RWPE1 (cell line): Measurements from ENCODE around the gene TMEFF1.

Experiments
- CTCF ChIA-PET: fragments of 350-600 bp; sonication (Branson Sonifier 250); formaldehyde crosslinking; extraction: SDS; loops from one replicate; lab custom pipeline; 2021; lab: Yijun Ruan, JAX
- POLR2A ChIA-PET: fragments of 400-600 bp; formaldehyde crosslinking; extraction: SDS; loops from one replicate; lab custom pipeline; 2020; ENCODE audit warnings: antibody characterized with exemption; ENCODE audit not compliant: low non-redundant PET; lab: Yijun Ruan, JAX
- DNase-seq: peaks from one replicate; pipeline ENCODE4 v3.0.0; 2012; ENCODE audit warnings: low spot score
- H3K27ac ChIP-seq: fragments of 450-650 bp; 2 replicates; pipeline ENCODE4 v1.5.1; 2017
- CTCF ChIP-seq: fragments of 450-650 bp; conservative IDR thresholded peaks from 2 replicates; pipeline ENCODE4 v1.5.1; 2017; ENCODE audit warnings: low read depth, mild to moderate bottlenecking

The TMEFF1 gene

GRCh38 chr9:100477241-100477640 lies 4.3 kb downstream of the TMEFF1 start:
- TF ChIP-seq CTCF: no peak
- ChIA-PET CTCF (no interaction called here), POLR2A (no interaction called here)
- DNase-seq: no peak
- H3K27ac ChIP-seq: no peak overlapping the region

- ChIA-PET POLR2A (no interaction called here), CTCF (no interaction called here)
- no peak overlapping the region for H3K27ac ChIP-seq
- no peak for TF ChIP-seq CTCF
- DNase-seq: no peak
These were observed 5.2 kb downstream of the TMEFF1 start for GRCh38 chr9:100478192-100478591.

- CTCF ChIA-PET: no interaction called here
- TF ChIP-seq CTCF: no peak
- no peak for DNase-seq
- no peak overlapping the region for H3K27ac ChIP-seq
- POLR2A ChIA-PET: no interaction called here
These were observed 6.9 kb downstream of the TMEFF1 start for GRCh38 chr9:100479820-100480219.

GRCh38 chr9:100485196-100485595 lies 12.2 kb downstream of the TMEFF1 start:
- no peak for TF ChIP-seq CTCF
- no peak overlapping the region for H3K27ac ChIP-seq
- ChIA-PET CTCF (interaction anchor here (0.6 kb wide), 1 partner anchor 109 kb away, joined by 5 read pairs; no protein-coding TSS in a partner anchor), POLR2A (no interaction called here)
- no peak for DNase-seq

- TF ChIP-seq CTCF: no peak
- POLR2A ChIA-PET: no interaction called here
- DNase-seq: no peak
- no peak overlapping the region for H3K27ac ChIP-seq
- CTCF ChIA-PET: interaction anchor here (0.9 to 1.0 kb wide), 2 partner anchors 11 kb away, joined by 3 read pairs; no protein-coding TSS in a partner anchor
These were observed 13.7 kb downstream of the TMEFF1 start for GRCh38 chr9:100486479-100487176.

GRCh38 chr9:100488177-100488576 lies 15.2 kb downstream of the TMEFF1 start:
- CTCF ChIA-PET: no interaction called here
- DNase-seq: no peak
- H3K27ac ChIP-seq: no peak overlapping the region
- POLR2A ChIA-PET: no interaction called here
- no peak for TF ChIP-seq CTCF
